GM23338 (cell line): ENCODE data around the gene NOTO.

Source experiments
- CTCF ChIP-seq, 2 experiments: fragments of 200-600 bp in 1 of 2; sonication (generic) in 1 of 2; conservative IDR thresholded peaks; 2 replicates each; pipeline versions ENCODE4 v1.5.1 to v1.6.1; 2016 to 2017; ENCODE audit warnings: antibody characterized with exemption in 2 of 2, low read depth in 2 of 2, mild to moderate bottlenecking in 2 of 2, moderate library complexity in 1 of 2
- EZH2 ChIP-seq: fragments of 200-600 bp; sonication (generic); IDR thresholded peaks from one replicate; pipeline ENCODE4 v1.8.0; 2017; ENCODE audit warnings: antibody characterized with exemption, mild to moderate bottlenecking, low read depth; ENCODE audit not compliant: unreplicated experiment
- EZH2phosphoT487 ChIP-seq: fragments of 200-600 bp; sonication (generic); IDR thresholded peaks from one replicate; pipeline ENCODE4 v1.8.1; 2018; ENCODE audit warnings: antibody characterized with exemption; ENCODE audit not compliant: unreplicated experiment
- ZNF462 ChIP-seq: fragments of 250-450 bp; sonication (Bioruptor Pico); IDR thresholded peaks from 2 replicates; pipeline ENCODE4 v1.5.0; 2020; ENCODE audit warnings: mild to moderate bottlenecking, moderate library complexity

GRCh38 chr2:73237168-73237567 is 34.8 kb downstream of the NOTO start:
- TF ChIP-seq CTCF (conservative IDR thresholded peaks at IDR 0.05; ENCODE audit: low read depth in 2 of 2) (no peak), ZNF462 (CRISPR knock-in tag) (no peak), EZH2 (no peak), EZH2phosphoT487 (no peak)
